Adipocyte (in vitro differentiated cells): ENCODE results near the gene FAM163A.
A peak's percentile ranks its signal among the peaks of the same experiment; 100 is the strongest.

Experiments
- DNase-seq: peaks from one replicate; pipeline ENCODE4 v3.0.0-alpha.2; 2015; ENCODE audit warnings: low read depth
- H3K27me3 ChIP-seq: replicated peaks from 2 replicates; pipeline ENCODE4 v1.7.0; 2013; ENCODE audit warnings: mild to moderate bottlenecking, low read length, moderate library complexity; ENCODE audit not compliant: control insufficient read depth, insufficient read depth
- H3K36me3 ChIP-seq: 2 replicates; pipeline ENCODE4 v1.7.0; 2013; ENCODE audit warnings: low read length, mild to moderate bottlenecking, moderate library complexity; ENCODE audit not compliant: control insufficient read depth, insufficient read depth, severe bottlenecking
- H3K4me1 ChIP-seq: 2 replicates; pipeline ENCODE4 v1.7.0; 2013; ENCODE audit warnings: mild to moderate bottlenecking, low read length, moderate library complexity; ENCODE audit not compliant: control insufficient read depth, insufficient read depth
- H3K4me3 ChIP-seq: 2 replicates; pipeline ENCODE4 v1.7.0; 2013; ENCODE audit warnings: mild to moderate bottlenecking, low read length, moderate library complexity
- H3K9ac ChIP-seq: 2 replicates; pipeline ENCODE4 v1.7.0; 2013; ENCODE audit warnings: mild to moderate bottlenecking, low read length, moderate library complexity
- H3K9me3 ChIP-seq: 2 replicates; pipeline ENCODE4 v1.7.0; 2013; ENCODE audit warnings: mild to moderate bottlenecking, low read length, moderate library complexity; ENCODE audit not compliant: control insufficient read depth

FAM163A gene

GRCh38 chr1:179807691-179808485 is 64.8 kb downstream of the FAM163A start:
- Histone ChIP-seq H3K9ac (no peak overlapping the region), H3K9me3 (no peaks in the 10 kb centered on the region), H3K4me3 (no peak overlapping the region), H3K27me3 (peaks cover 29% of the 10 kb centered on the region), H3K4me1 (no peaks in the 10 kb centered on the region), H3K36me3 (no peaks in the 10 kb centered on the region)
- peak; percentile 43 for DNase-seq

- DNase-seq, result no peak
Measured at GRCh38 chr1:179808503-179808902, 65.4 kb downstream of the FAM163A start.

GRCh38 chr1:179809506-179810366 is 66.6 kb downstream of the FAM163A start:
- Histone ChIP-seq H3K4me1 (peaks cover 7% of the 10 kb centered on the region), H3K4me3 (no peak overlapping the region), H3K9me3 (no peaks in the 10 kb centered on the region), H3K27me3 (peaks cover 40% of the 10 kb centered on the region), H3K36me3 (no peaks in the 10 kb centered on the region), H3K9ac (no peak overlapping the region)
- peak; percentile 87 for DNase-seq

More at GRCh38 chr1:179808503-179808902, 65.4 kb downstream of the FAM163A start:
- no peaks in the 10 kb centered on the region for H3K4me1 ChIP-seq
- H3K4me3 ChIP-seq, result no peak overlapping the region
- H3K9me3 ChIP-seq, result no peaks in the 10 kb centered on the region
- H3K9ac ChIP-seq, result no peak overlapping the region
- no peaks in the 10 kb centered on the region for H3K36me3 ChIP-seq
- peaks cover 30% of the 10 kb centered on the region for H3K27me3 ChIP-seq

GRCh38 chr1:179810367-179810715 is 67.2 kb downstream of the FAM163A start:
- Histone ChIP-seq H3K9me3 (no peaks in the 10 kb centered on the region), H3K9ac (no peak overlapping the region), H3K27me3 (peaks cover 40% of the 10 kb centered on the region), H3K4me1 (peaks cover 13% of the 10 kb centered on the region), H3K36me3 (no peaks in the 10 kb centered on the region), H3K4me3 (no peak overlapping the region)
- no peak for DNase-seq

- Histone ChIP-seq H3K4me1 (peaks cover 28% of the 10 kb centered on the region), H3K27me3 (peaks cover 40% of the 10 kb centered on the region), H3K36me3 (no peaks in the 10 kb centered on the region), H3K4me3 (no peak overlapping the region), H3K9ac (no peak overlapping the region), H3K9me3 (no peaks in the 10 kb centered on the region)
- no peak for DNase-seq
Measured at GRCh38 chr1:179812501-179813292, 69.6 kb downstream of the FAM163A start.

GRCh38 chr1:179813626-179814545 is 70.8 kb downstream of the FAM163A start:
- DNase-seq, result no peak
- H3K9me3 ChIP-seq, result no peaks in the 10 kb centered on the region
- H3K36me3 ChIP-seq, result no peaks in the 10 kb centered on the region
- H3K4me3 ChIP-seq, result peak overlapping the region; percentile 74
- H3K4me1 ChIP-seq, result peaks cover 40% of the 10 kb centered on the region
- H3K27me3 ChIP-seq, result peaks cover 40% of the 10 kb centered on the region
- H3K9ac ChIP-seq, result no peak overlapping the region

- Histone ChIP-seq H3K27me3 (peaks cover 40% of the 10 kb centered on the region), H3K4me3 (peak overlapping the region; percentile 74), H3K4me1 (peaks cover 40% of the 10 kb centered on the region), H3K9me3 (no peaks in the 10 kb centered on the region), H3K36me3 (no peaks in the 10 kb centered on the region), H3K9ac (no peak overlapping the region)
- DNase-seq, result no peak
Measured at GRCh38 chr1:179814546-179814838, 71.4 kb downstream of the FAM163A start.

- peaks cover 33% of the 10 kb centered on the region for H3K27me3 ChIP-seq
- DNase-seq, result no peak
- H3K4me3 ChIP-seq, result peak overlapping the region; percentile 74
Measured at GRCh38 chr1:179815641-179816040, 72.5 kb downstream of the FAM163A start.

GRCh38 chr1:179816196-179816960 is 73.3 kb downstream of the FAM163A start:
- peaks cover 29% of the 10 kb centered on the region for H3K27me3 ChIP-seq
- no peak overlapping the region for H3K9ac ChIP-seq
- H3K36me3 ChIP-seq, result no peaks in the 10 kb centered on the region
- H3K4me3 ChIP-seq, result no peak overlapping the region
- H3K4me1 ChIP-seq, result peaks cover 40% of the 10 kb centered on the region
- DNase-seq, result no peak
- H3K9me3 ChIP-seq, result no peaks in the 10 kb centered on the region

More at GRCh38 chr1:179815641-179816040, 72.5 kb downstream of the FAM163A start:
- H3K9me3 ChIP-seq, result no peaks in the 10 kb centered on the region
- peaks cover 40% of the 10 kb centered on the region for H3K4me1 ChIP-seq
- no peak overlapping the region for H3K9ac ChIP-seq
- no peaks in the 10 kb centered on the region for H3K36me3 ChIP-seq

GRCh38 chr1:179817056-179817455 is 74.0 kb downstream of the FAM163A start:
- H3K4me1 ChIP-seq, result peaks cover 40% of the 10 kb centered on the region
- no peak overlapping the region for H3K9ac ChIP-seq
- H3K27me3 ChIP-seq, result peaks cover 22% of the 10 kb centered on the region
- no peaks in the 10 kb centered on the region for H3K36me3 ChIP-seq
- no peak overlapping the region for H3K4me3 ChIP-seq
- no peaks in the 10 kb centered on the region for H3K9me3 ChIP-seq
- no peak for DNase-seq
